Activated naive CD4-positive, alpha-beta T cell treated with anti-CD3 and anti-CD28 coated beads, Interleukin-2, amount 10 ng/mL, durations not matched to agents 7 days and 5 days (primary cell): Measurements from ENCODE around the gene PTPRA.
"Not testable (repeated sequence)": the region's sequence is repeated elsewhere in the genome, so short reads cannot be mapped to it uniquely, and the experiment has no call there.

Experiments
- CTCF ChIA-PET: fragments of 350-600 bp; sonication (Branson Sonifier 250); formaldehyde crosslinking; loops from one replicate; lab custom pipeline; 2021; ENCODE audit warnings: antibody characterized with exemption; lab: Charles Lee
- DNase-seq: peaks from one replicate; pipeline ENCODE4 v3.0.0-alpha.2; 2020
- H3K27ac Mint-ChIP-seq: one replicate; pipeline ENCODE4 v1.8.0; 2021; ENCODE audit warnings: mild to moderate bottlenecking, moderate library complexity, mixed read lengths
- H3K27me3 Mint-ChIP-seq: one replicate; pipeline ENCODE4 v1.8.0; 2021; ENCODE audit warnings: mild to moderate bottlenecking, mixed read lengths
- H3K36me3 Mint-ChIP-seq: one replicate; pipeline ENCODE4 v1.8.0; 2021; ENCODE audit warnings: mixed read lengths
- H3K4me1 Mint-ChIP-seq: one replicate; pipeline ENCODE4 v1.8.0; 2021; ENCODE audit warnings: mixed read lengths
- H3K4me3 Mint-ChIP-seq: one replicate; pipeline ENCODE4 v1.8.0; 2021; ENCODE audit warnings: mild to moderate bottlenecking, moderate library complexity, mixed read lengths
- H3K9me3 Mint-ChIP-seq: one replicate; pipeline ENCODE4 v1.8.0; 2021; ENCODE audit warnings: mixed read lengths

PTPRA gene

DNA sequence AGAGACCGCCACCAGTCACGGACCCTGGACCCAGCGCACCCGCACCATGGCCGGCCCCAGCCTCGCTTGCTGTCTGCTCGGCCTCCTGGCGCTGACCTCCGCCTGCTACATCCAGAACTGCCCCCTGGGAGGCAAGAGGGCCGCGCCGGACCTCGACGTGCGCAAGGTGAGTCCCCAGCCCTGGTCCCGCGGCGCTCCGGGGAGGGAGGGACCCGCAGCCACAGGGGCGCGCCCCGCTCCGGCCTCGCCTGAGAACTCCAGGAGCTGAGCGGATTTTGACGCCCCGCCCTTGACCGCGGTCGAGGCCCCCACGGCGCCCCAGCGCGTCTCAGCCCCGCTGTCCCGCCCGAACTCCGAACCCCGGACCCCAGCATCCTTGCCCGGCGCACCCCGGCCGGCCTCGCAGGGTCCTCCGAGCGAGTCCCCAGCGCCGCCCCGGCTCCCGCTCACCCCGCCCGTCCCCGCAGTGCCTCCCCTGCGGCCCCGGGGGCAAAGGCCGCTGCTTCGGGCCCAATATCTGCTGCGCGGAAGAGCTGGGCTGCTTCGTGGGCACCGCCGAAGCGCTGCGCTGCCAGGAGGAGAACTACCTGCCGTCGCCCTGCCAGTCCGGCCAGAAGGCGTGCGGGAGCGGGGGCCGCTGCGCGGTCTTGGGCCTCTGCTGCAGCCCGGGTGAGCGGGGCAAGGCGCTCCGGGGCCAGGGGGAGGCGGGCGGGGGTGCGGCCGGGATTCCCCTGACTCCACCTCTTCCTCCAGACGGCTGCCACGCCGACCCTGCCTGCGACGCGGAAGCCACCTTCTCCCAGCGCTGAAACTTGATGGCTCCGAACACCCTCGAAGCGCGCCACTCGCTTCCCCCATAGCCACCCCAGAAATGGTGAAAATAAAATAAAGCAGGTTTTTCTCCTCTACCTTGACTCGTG is 198.6 kb downstream of the PTPRA start, which contains the start of gene OXT:
Gene OXT (plus strand): TSS at position 11 of the 920 bp plus-strand sequence. CDS start 36 bp downstream, at position 47.
- H3K36me3 Mint-ChIP-seq, result peaks cover 1% of the 10 kb centered on the region
- peak within 1 kb of the TSS; percentile 60 for H3K27ac Mint-ChIP-seq
- peaks cover 33% of the 10 kb centered on the region for H3K27me3 Mint-ChIP-seq
- H3K4me1 Mint-ChIP-seq, result peaks cover 39% of the 10 kb centered on the region
- peak within 1 kb of the TSS; percentile 75 for H3K4me3 Mint-ChIP-seq
- H3K9me3 Mint-ChIP-seq, result no peaks in the 10 kb centered on the region
- peak; percentile 81 for DNase-seq
- CTCF ChIA-PET, result interaction anchor here (0.5 kb wide), 1 partner anchor 548 kb away, joined by 3 read pairs; no protein-coding TSS in a partner anchor

DNA sequence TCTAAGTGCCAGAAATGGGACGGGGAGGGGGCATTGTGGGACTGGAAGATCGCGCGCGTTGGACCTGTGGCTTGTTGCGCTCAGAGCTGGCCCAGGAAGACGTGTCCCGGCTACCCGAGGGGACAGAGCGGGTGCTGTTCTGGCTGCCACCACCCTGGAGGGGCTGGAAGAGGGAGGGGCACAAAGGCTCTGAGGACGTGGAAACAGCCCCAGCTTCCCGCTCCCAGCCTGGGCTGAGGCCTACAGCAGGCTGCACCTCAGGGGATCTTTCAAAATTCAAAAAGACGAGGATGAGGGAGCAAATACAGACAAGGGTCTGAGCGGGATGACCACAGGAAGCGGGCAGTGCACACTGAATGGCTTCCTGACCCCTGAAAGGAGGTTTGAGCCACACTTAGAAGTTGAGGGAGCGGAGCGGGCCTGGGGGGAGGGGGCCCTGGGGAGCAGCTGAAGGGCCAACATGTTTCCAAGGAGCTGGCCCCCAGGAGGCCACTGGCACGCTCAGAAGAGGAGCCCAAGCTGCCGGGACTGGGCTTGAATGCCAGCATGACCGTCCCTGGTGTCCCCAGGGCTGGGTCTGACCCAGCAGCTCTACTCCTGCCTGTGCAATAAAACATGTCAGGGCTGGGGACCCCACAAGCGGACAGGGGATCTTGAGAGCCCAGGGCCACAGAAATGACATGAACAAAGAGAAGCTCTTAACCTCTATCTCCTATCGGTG is 199.4 kb downstream of the PTPRA start:
- Mint-ChIP-seq H3K27ac (peak overlapping the region; percentile 45), H3K4me1 (peaks cover 47% of the 10 kb centered on the region), H3K36me3 (peaks cover 2% of the 10 kb centered on the region), H3K9me3 (peaks cover 1% of the 10 kb centered on the region), H3K27me3 (peaks cover 35% of the 10 kb centered on the region), H3K4me3 (peak overlapping the region; percentile 75)
- DNase-seq, result no peak
- CTCF ChIA-PET, result interaction anchor here (0.5 to 1.3 kb wide), 3 partner anchors 16 to 549 kb away, joined by 3 to 4 read pairs (median 3); no protein-coding TSS in a partner anchor

DNA sequence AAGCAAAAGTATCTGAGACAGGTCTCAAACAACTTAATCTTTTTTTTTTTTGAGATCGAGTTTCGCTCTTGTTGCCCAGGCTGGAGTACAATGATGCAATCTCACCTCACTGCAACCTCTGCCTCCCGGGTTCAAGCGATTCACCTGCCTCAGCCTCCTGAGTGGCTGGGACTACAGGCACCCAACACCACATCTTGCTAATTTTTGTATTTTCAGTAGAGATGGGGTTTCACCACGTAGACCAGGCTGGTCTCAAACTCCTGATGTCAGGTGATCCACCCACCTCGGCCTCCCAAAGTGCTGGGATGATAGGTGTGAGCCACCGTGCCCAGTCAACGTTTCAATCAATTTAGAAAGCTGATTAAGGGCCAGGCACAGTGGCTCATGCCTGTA is 200.0 kb downstream of the PTPRA start:
- H3K27me3 Mint-ChIP-seq, result peaks cover 38% of the 10 kb centered on the region
- peaks cover 51% of the 10 kb centered on the region for H3K4me1 Mint-ChIP-seq
- CTCF ChIA-PET, result interaction anchor here (1.0 to 1.3 kb wide), 2 partner anchors 16 to 41 kb away, joined by 3 to 4 read pairs; no protein-coding TSS in a partner anchor
- not testable (repeated sequence) for H3K36me3 Mint-ChIP-seq, H3K4me3 Mint-ChIP-seq, H3K9me3 Mint-ChIP-seq, DNase-seq, H3K27ac Mint-ChIP-seq

DNA sequence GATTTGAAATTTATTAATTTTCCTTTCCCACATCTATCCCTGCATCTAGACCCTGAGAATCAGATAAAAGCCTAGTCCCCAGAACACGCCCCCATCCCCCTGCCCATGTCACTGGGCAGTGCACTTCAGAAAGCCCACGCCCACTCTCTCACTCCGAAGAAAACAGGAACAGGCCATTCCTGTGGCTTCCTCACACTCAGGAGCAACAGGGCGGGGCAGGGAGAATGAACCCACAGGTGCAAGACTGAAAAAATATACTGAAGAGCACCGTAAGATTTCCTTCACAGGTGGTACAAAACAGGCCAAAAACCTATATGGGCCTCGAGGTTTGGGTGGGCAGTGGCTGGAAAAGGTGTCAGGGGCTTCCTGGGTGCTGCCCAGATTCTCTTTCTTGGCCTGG is 201.5 kb downstream of the PTPRA start:
- H3K27ac Mint-ChIP-seq, result no peak overlapping the region
- DNase-seq, result no peak

DNA sequence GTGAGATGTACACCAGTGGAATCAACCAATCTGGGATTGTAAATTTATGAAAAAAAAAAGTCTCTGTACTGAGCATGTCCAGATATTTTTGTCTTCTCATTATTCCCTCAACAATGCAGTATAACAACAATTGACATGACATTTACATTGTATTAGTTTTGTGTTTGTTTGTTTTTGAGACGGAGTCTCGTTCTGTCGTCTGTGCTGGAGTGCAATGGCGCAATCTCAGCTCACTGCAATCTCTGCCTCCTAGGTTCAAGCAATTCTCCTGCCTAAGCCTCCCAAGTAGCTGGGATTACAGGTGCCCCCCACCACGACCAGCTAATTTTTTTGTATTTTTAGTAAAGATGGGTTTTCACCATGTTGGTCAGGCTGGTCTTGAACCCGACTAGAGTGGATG is 202.0 kb downstream of the PTPRA start:
- not testable (repeated sequence) for H3K4me3 Mint-ChIP-seq, H3K36me3 Mint-ChIP-seq, H3K27ac Mint-ChIP-seq, DNase-seq, H3K9me3 Mint-ChIP-seq
- Mint-ChIP-seq H3K4me1 (peaks cover 50% of the 10 kb centered on the region), H3K27me3 (peaks cover 56% of the 10 kb centered on the region)
- CTCF ChIA-PET, result interaction anchor here (1.4 to 1.6 kb wide), 3 partner anchors 19 to 22 kb away, joined by 3 read pairs; no protein-coding TSS in a partner anchor

More for the DNA sequence above, 201.5 kb downstream of the PTPRA start:
- peaks cover 51% of the 10 kb centered on the region for H3K27me3 Mint-ChIP-seq
- peaks cover 5% of the 10 kb centered on the region for H3K9me3 Mint-ChIP-seq
- CTCF ChIA-PET, result interaction anchor here (1.5 to 1.6 kb wide), 2 partner anchors 18 to 21 kb away, joined by 3 read pairs; no protein-coding TSS in a partner anchor
- no peak overlapping the region for H3K4me3 Mint-ChIP-seq
- peaks cover 50% of the 10 kb centered on the region for H3K4me1 Mint-ChIP-seq
- peaks cover 6% of the 10 kb centered on the region for H3K36me3 Mint-ChIP-seq

DNA sequence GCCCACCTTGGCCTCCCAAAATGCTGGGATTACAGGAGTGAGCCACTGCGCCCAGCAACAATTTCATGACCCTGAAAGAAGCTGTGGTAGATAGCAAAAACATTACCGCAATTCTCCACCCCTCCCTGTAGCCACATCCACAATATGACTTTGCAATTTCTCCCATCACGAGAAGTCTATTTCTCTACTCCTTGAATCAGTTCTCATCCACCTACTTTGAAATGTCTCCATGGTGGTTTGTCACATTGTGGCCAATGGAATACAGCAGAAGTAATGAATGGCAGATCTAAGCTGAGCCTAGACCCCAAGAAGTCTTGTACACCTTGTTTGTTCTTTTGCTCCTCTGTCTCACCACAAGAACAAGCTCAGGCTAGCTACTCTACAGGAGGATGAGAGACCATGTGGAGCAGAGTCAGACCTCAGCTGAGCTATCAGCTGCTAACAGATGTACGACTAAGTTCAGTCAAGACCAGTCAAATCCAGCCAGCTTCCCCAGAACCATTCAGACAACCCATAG is 204.4 kb downstream of the PTPRA start:
- Mint-ChIP-seq H3K4me1 (peaks cover 41% of the 10 kb centered on the region), H3K27ac (peak overlapping the region; percentile 75)
- peak; percentile 55 for DNase-seq

DNA sequence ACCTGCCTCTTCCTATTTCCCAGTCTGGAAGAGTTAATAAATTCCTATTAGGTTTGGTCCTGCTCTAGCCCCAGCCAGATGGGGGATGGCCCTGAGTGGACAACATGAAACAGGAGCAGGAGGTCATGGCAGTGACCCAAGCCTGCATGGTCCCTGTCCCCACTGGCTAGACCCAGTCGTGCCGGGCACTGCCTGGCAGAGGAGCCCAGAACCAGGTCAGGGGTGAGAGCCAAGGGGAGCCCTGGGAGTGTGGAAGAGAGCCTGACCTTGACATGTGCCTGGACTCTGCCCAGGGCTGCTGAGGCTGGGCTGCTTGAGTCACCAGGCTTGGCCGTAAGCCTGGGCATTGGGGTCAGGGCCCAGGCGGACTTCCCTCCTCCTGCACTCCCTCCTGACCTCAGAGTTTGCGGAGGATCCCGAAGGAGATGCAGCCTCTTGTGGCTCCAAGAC is 207.7 kb downstream of the PTPRA start:
- H3K27me3 Mint-ChIP-seq, result peaks cover 81% of the 10 kb centered on the region
- no peak overlapping the region for H3K4me3 Mint-ChIP-seq
- peaks cover 5% of the 10 kb centered on the region for H3K36me3 Mint-ChIP-seq
- no peak for DNase-seq
- CTCF ChIA-PET, result no interaction called here
- H3K4me1 Mint-ChIP-seq, result peaks cover 27% of the 10 kb centered on the region
- H3K9me3 Mint-ChIP-seq, result peaks cover 5% of the 10 kb centered on the region
- no peak overlapping the region for H3K27ac Mint-ChIP-seq

More for the DNA sequence above, 204.4 kb downstream of the PTPRA start:
- Mint-ChIP-seq H3K36me3 (peaks cover 5% of the 10 kb centered on the region), H3K9me3 (peaks cover 5% of the 10 kb centered on the region), H3K27me3 (peaks cover 65% of the 10 kb centered on the region), H3K4me3 (peak overlapping the region; percentile 6)
- CTCF ChIA-PET, result interaction anchor here (0.7 to 1.3 kb wide), 3 partner anchors 9 to 322 kb away, joined by 3 to 13 read pairs (median 4); no protein-coding TSS in a partner anchor

DNA sequence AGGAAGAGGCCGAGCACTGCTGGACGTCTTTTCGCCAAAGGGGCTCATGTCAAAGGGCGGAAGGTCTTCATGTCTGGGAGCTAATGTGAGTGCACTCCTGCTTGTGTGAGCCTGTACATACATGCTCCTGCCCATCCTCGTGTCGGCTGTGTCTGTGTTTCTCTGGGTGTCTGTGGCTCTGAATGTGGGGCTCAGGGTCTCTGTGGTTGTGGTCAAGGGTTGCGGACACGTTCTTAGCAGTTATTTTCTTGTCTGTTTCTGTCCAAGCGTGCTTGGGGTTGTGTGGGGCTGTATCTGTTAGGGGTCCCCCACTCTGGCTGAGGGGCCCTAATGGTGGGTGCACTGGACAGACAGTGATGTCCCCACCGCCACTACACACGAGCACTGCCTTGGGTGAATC is 208.4 kb downstream of the PTPRA start:
- Mint-ChIP-seq H3K27ac (no peak overlapping the region), H3K4me3 (no peak overlapping the region), H3K27me3 (peaks cover 79% of the 10 kb centered on the region), H3K9me3 (peaks cover 5% of the 10 kb centered on the region), H3K36me3 (peaks cover 5% of the 10 kb centered on the region), H3K4me1 (peaks cover 26% of the 10 kb centered on the region)
- DNase-seq, result no peak
- CTCF ChIA-PET, result no interaction called here

DNA sequence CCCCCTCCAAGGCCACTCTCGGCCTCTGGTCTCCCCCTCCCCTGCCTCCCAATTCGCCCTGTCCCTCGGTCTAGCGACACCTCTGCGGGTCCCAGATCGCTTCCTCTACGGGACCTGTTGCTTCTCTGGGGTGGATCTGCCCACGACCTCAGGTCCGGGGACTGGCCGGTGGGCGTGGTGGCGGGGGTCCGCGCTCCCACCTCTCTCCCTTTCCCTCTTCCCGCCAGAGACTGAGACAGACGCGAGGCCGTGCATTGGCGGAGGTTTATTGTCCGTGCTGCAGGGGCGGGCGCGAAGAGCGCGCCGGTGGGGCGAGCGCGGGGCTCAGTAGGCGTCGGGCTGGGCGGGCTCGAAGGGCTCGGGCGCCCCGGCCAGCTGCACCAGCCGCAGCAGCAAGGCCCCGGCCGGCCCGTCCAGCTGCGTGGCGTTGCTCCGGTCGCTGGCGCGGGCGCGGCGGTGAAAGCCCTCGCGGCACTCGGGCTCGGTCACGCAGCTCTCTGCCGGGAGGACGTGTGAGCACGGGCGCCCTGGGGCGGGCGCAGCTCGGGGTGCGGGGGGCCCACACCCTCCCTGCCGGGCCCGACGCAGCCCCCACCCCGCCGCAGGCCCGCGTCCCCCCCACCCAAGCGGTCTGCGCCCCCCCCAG is 209.1 kb downstream of the PTPRA start:
- CTCF ChIA-PET, result no interaction called here
- H3K4me3 Mint-ChIP-seq, result peak overlapping the region; percentile 62
- H3K27ac Mint-ChIP-seq, result no peak overlapping the region
- H3K36me3 Mint-ChIP-seq, result peaks cover 5% of the 10 kb centered on the region
- peaks cover 18% of the 10 kb centered on the region for H3K4me1 Mint-ChIP-seq
- H3K9me3 Mint-ChIP-seq, result peaks cover 5% of the 10 kb centered on the region
- H3K27me3 Mint-ChIP-seq, result peaks cover 79% of the 10 kb centered on the region
- DNase-seq, result no peak

DNA sequence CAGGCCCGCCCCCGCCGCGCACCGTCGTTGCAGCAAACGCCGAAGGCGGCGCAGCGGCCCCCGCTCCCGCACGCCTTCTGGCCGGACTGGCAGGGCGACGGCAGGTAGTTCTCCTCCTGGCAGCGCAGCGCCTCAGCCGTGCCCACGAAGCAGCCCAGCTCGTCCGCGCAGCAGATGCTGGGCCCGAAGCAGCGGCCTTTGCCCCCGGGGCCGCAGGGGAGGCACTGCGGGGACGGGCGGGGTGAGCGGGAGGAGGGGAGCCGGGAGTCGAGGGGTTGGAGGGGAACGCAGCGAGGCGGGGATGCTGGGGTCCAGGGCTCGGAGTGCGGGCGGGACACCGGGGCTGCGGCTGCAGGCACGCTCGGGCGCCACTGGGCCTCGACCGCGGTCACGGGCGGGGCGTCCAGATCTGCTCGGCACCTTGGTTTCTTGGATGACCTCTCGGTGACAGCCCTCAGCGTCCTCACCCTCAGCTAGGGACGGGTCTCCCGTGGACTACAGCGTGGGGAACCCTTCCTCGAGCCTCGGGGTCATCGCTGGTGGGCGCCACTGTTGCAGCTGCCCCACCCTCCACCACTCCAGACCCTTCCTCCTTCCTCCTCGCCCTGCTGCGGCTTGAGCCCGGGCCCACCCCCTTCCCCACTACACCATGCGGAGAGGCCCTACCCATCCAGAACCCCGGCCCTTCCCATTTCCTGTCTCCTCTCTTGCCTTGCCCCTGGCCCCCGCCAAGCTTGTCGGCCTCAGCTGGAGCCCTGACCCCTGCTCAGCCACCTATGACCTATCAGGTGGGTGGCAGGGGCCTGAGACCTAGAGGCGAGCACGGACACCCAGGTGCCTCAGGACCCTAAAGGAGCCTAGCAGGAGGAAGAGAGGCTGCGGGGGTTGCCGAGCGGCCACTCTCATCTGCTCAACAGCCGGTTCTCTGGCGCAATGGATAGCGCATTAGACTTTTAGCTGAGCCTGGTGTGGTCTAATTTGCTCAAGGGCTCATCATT is 210.0 kb downstream of the PTPRA start:
- no peak for DNase-seq
- H3K36me3 Mint-ChIP-seq, result no peaks in the 10 kb centered on the region
- peaks cover 11% of the 10 kb centered on the region for H3K4me1 Mint-ChIP-seq
- H3K9me3 Mint-ChIP-seq, result no peaks in the 10 kb centered on the region
- peaks cover 80% of the 10 kb centered on the region for H3K27me3 Mint-ChIP-seq
- CTCF ChIA-PET, result no interaction called here
- no peak overlapping the region for H3K4me3 Mint-ChIP-seq
- no peak overlapping the region for H3K27ac Mint-ChIP-seq

DNA sequence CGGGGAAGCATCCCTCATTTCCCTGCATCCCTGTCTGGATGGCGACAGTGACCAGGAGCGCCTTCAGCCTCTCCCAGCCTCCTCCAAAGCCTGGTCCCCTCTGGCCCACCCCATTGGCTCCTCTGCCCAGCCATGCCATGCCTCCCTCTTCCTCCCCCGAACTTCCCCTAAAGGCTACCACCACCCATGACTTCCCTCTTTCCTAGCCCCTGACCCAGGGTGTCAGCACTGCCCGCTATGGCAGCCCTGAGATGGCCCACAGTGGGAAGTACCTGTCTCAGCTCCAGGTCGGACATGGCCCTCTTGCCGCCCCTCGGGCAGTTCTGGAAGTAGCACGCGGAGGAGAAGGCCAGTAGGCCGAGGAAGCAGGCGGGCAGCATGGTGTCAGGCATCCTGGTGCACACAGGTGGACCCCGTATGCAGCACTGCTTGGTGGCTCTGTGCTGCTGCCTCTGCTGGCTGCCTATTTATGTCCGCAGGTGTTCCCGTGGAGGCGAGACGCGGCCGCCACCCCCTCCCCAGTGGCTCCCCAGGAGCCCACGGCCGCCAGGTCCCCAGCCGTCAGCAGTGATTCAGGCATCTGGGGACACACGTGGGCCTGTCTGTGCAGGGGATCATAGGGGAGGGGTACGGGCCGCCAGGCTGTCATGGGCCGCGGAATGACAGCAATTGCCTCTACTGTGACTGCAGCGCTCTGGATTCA is 211.2 kb downstream of the PTPRA start, which contains the start of gene AVP:
Gene AVP (minus strand): TSS at position 442 of the 703 bp plus-strand sequence. CDS start 50 bp downstream, at position 392.
- Mint-ChIP-seq H3K9me3 (no peaks in the 10 kb centered on the region), H3K36me3 (no peaks in the 10 kb centered on the region), H3K4me1 (peaks cover 10% of the 10 kb centered on the region), H3K27ac (no peak within 1 kb of the TSS), H3K27me3 (peaks cover 81% of the 10 kb centered on the region), H3K4me3 (no peak within 1 kb of the TSS)
- DNase-seq, result no peak
- CTCF ChIA-PET, result no interaction called here

DNA sequence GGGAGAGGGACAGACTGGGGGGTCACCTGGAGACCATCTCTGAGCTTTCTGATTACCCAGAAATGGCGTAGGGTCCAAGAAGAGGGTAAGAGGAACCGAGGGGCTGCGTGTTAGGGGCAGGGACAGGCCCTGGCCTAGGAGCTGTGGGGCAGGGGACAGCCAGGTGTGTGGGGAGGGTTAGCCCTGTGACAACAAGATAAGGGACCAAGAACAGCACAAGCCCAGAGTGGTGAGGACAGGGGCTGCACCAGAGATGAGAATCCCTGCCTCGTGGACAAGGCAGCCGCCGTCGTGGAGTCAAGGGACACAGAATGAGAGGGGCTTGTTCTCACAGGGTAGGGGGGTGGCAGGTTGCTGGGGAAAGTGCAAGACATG is 211.7 kb downstream of the PTPRA start:
- Mint-ChIP-seq H3K27me3 (peaks cover 83% of the 10 kb centered on the region), H3K27ac (no peak overlapping the region), H3K4me3 (no peak overlapping the region), H3K9me3 (no peaks in the 10 kb centered on the region), H3K36me3 (no peaks in the 10 kb centered on the region), H3K4me1 (peaks cover 12% of the 10 kb centered on the region)
- CTCF ChIA-PET, result no interaction called here
- DNase-seq, result no peak
